T-helper 2 cell (primary cell): ENCODE data around the gene UAP1L1.
"Not testable (repeated sequence)": the region's sequence is repeated elsewhere in the genome, so short reads cannot be mapped to it uniquely, and the experiment has no call there.

Source experiments
- DNase-seq, 5 experiments: peaks; one replicate each; pipeline versions ENCODE4 v3.0.0 to v3.0.0-alpha.2; 2012 to 2022

UAP1L1 gene

DNA sequence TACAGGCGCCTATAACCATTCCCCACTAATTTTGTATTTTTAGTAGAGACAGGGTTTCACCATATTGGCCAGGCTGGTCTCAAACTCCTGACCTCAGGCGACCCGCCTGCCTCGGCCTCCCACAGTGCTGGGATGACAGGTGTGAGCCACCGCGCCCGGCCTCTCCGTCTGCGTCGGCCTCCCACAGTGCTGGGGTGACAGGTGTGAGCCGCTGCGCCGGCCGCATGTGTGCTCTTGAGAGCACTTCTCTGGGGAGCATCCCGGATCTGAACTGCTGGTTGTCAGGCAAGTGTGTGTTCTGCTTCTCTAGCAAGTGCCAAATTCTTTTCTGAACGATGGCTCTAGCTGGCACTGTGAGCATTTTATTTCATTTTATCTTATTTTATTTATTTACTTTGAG lies 19.8 kb upstream of the UAP1L1 start:
- no peak for DNase-seq

DNA sequence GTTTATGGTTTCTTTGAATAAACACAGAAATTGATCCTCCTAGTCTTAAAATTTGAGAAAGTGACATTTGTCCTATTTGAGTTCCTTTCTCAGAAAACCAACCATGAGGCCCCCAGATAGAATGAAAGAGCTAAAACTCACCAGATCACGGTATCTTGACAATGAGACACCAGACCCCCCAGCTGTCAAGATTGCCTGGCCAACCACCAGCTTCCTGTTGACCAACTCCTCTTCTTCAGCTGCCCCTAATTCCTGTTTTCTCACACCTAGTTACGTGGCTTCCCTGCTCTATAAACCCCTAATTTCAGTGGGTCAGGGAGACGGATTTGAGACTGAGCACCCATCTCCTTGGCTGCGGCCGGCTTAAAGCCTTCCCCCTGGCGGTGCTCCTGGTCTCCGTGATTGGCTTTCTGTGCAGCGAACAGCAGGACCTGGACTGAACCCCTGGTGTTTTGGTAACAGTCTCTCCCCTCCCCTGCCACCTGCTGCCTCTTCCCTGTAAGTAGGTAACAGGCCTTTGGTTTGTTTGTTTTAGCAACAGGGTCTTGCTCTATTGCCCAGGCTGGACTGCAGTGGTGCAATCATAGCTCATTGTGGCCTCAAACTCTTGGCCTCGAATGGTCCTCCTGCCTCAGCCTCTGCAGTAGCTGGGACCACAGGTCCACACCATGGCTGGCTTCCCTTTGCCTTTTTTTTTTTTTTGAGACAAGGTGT lies 18.6 kb upstream of the UAP1L1 start:
- DNase-seq, result no peak

DNA sequence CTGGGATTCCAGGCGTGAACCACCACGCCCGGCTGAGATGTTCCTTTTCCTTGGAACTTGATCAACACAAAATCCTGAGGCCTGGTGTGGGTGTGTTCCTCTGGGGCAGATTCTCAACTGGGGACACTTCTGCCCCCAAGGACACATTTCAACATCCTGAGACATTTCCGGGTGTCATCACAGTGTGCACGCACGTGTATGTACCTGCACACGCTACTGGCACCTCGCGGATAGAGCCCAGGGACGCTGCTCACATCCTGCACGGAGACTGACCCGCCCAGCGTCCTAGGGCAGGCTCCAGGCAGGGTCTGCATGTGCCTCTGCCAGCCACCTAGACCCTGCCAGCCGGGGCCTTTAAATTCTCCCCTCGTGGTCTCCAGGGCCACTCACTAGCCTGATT lies 14.9 kb upstream of the UAP1L1 start:
- no peak for DNase-seq

DNA sequence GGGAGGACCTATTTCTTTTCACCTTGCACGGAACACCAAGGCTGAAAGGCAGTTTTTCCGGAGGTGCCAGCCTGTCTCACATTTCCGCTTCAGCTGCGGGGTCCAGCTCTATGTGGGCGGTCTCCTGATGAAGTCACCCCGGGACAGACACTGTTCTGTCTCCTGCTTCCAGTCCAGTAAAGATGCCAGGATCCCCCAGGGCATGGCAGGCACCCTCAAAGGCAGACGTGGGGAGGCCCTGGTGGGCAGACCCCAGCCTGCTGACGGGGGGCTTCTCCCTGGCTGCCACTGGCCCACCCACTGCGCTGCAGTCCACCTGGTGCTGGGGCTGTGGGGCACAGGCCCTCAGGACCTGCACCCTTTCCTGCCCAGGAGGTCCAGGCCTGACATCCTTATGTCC lies 14.5 kb upstream of the UAP1L1 start:
- not testable (repeated sequence) for DNase-seq

DNA sequence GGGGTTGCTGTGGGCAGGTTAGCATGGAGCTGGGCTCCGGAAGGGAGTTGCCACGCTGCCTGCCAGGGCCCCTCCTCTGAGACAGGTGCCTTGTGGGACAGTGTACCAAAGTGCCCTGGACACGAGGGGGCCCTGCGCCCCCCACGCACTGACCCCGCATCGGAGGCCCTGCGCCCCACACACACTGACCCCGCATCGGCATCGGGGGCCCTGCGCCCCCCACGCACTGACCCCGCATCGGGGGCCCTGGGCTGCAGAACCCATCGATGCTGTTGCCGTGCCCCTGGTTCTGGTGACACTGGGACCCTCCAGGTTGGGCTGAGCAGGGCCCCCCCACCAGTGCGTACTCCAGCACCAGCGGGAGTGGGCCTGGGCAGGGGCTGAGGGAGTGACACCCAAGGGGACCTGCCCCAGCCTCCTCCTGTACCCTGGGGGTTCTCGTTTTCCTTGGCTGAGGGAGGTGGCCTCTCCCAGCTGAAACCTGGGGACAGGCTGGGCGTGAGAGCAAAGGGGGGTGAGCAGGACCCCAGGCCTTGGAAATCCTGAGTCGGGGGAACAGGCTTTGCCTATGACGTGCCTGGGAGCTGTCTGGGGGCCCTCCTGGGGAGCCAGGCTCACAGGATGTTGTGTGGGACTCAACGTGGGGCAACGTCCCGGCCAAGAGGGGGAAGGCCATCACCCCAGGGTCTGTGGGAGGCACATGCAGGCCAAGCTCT lies 13.8 kb upstream of the UAP1L1 start:
- DNase-seq, result no peak

DNA sequence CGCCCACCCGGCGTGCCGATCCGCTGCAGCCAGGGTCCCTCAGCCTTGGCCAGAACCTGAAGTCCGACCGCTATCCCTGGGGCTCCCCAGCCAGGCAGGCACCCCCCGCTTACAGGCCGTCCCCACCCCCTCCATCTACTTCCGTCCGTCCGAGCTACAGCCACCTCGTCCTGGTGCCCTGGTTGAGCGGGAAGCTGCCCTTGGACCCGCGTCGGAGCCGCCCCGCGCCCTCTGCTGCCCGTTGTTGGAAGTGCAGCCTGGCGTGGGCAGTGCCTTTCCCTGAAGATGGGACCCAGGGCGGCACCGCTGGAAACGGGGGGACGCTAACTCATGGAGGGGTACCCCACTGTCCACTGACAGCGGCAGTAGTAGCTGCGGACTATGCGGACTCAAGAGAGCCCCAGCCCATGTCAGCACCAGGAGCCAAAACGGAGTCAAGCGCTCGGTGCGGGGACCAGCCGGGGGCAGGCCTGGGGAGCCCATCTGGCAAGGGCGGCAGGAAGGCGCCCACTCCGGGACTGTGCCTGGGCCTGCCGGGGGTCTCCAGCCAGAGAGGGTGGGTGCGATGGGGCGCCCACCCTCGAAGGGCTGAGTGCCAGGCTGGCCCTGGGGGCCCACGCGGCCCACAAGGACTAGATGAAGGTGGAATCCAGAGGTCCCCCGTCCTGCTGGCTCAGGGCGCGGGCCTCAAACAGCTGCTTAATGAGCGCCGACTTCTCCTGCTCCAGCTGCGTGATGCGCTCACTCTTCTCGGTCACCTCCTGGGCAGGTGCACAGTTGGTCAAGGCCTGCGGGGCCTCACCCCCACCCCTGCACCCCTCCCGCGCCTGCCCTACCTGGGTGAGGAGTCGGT lies 13.1 kb upstream of the UAP1L1 start:
- peak; percentile 24 to 61 (median 42) for DNase-seq

DNA sequence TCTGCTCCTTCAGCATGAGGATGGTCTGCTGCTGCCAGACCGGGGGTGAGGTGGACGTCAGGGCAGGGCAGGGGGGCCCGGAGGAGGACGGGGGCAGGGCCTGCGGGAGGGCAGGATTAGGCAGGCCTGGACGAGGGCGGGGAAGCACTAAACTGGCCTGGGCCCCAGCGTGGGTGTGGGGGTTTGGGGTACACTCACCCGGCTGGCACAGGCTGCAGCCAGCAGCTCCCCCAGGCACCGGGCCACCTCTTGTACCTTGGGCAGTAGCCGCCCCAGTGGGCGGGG lies 12.5 kb upstream of the UAP1L1 start:
- no peak for DNase-seq

DNA sequence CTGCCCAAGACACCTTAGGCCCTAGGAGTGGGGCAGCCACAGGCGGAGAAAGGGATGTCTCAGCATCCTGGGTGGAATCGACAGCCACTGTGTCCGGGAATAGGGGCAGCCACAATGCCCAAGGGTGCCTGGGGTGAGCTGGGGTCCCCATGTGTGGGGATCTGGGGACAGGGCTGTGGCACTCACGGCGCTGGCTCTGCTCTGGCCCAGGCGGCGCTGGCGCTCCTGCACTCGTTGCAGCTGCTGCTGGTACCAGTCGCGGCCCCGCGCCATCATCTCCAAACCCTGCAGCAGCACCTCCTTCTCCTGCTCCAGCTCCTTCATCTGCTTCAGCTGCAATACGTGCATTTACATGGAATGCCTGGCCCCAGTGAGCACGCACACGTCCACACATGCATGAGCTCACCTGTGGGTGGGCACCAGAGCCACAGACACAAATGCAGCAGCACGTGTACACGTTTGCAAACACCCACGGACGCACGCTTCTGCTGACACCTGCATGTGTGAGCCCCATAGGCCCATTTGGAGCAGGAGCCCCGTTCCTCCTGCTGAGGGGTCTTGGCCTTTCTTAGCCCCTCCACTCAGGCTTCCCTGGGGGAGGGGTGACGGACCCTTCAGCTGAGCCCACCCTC lies 11.9 kb upstream of the UAP1L1 start:
- no peak for DNase-seq

DNA sequence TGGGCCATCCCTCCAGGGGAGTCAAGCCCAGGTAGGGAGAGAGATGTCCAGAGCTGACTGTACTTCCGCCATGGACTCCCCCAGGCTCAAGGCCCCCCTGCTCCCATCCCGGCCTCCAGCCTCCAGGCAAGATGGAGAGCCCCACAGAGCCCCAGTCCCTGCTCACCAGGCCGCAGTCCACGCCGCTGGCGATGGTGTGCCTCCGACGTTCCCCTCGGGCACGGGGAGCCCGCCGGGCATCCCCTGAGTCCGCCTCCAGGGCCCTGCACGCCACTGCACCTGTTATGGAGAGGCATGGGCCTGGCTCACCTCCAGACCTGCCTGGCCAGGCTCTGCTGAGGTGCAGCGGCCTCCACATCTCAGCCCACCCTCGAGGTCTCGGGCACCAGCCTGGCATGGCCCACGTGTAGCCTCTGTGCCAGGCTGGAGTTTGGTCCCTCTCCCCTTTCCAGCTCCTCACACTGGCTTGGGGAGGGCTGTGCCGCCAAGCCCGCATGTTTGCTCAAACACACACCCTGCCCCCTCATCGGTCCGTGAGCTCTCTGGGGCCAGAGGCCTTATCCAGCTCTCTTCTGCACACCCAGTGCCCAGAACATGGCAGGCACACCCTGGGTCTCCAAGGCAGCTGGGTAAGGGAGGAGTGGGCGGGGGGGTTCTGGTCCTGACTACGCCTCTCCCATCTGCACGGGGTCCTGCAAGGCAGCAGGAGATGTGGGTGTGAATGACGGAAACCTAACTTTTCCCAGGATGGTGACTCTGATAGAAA lies 11.0 kb upstream of the UAP1L1 start:
- DNase-seq, result no peak

DNA sequence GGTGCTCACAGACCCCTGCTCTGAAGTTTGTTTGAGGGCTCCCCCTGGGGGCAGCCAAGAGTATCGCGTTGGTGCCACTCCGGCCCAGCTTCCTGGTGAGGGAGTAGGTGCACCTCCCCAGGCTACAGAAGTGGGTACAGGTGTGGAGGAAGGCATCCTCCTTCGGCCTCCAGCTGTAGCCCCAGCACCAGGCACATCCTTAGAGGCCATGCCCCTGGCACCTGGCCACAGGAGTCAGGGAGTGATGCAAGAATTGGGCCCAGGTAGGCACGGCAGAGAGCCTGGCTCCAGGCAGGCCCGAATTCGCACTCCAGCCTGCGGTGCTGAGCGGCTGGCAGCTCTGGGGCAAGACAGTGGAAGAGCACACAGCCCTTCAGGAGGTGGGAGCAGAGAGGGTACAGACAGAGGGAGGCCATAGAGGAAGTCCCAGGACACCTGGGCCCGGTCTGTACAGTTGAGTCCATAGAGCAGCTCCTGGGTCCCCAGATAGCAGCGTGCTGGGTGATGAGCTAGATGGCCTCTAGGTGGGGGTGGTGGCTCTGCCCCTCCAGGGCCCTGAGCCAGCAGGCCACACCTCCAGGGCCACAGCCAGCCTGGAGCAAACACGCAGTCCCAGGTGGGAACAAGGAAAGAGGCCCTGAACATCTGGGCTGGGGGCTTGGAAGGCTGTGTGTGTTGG lies 9.3 kb upstream of the UAP1L1 start:
- peak; percentile 68 to 90 (median 80) for DNase-seq

DNA sequence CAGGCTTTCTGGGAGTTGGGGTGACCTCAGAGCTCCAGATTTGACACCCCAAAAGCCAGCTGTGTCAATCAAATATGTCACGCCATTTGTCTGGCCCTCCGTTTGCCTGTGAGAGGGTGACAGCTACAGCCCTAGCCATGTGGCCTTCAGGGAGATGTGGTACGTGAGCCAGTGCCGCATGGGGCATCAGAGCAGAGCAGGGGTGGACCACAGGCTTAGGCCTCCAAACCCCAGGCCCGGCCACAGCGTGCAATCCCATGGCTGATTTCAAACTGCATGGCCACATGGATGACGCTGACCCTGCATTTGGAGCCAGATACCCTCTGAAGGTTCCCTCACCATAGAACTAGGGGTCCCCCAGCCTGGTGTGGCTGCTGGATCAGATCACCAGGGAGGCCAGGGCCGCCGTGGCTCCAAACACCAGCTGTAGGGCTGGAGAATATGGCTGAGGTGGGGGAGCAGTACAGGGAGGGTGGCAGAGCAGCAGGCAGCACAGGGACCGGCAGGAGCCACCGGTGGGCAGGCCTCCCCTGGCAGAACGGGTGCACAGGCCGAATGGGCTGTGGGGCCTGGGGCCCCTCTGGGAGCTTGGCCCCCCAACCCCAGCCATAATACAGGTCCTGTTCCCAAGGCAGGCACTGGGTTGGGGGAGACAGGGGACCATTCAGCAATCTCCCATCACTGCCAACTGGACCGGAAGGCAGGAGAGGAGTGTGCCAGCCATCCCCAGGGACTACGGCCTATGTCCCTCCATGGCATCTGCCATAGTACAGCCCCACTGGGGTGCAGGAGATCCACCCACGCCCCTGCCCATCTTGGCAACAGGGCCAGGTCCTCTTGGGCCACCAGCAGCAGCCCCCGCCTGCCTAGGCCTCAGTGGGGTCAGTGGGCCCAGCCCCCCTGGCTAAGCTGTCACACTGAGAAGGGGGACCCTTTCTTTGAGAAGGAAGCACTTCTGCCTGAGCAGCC lies 8.5 kb upstream of the UAP1L1 start:
- DNase-seq, result no peak

DNA sequence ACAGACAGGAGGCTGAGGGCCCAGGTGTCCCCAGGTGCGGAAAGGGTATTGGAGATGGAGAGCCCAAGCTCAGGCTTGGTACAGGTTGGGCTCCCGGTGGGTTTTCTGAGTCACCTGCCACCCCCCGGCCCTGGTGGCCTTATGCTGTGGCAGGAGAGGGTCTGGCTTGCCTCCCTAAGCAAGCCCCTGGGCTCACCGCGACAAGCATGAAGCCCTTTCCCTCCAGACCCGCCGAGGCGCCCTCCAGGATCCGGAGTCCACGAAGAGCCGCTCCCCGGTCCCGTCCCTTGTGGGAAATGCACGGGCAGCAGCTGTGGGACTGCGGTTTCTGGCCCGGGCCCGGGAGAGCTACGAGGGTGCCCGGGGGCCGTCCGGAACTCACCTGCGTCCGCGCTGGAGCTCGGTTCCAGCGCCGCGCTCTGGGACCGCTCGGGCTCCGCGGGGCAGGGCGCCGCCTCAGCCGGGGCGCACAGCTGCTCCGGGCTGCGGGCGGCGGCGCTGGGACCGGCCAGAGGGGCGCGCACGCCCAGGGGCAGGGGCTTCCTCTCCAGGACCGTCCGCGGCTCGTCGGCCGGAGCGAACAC lies 7.7 kb upstream of the UAP1L1 start:
- no peak for DNase-seq

DNA sequence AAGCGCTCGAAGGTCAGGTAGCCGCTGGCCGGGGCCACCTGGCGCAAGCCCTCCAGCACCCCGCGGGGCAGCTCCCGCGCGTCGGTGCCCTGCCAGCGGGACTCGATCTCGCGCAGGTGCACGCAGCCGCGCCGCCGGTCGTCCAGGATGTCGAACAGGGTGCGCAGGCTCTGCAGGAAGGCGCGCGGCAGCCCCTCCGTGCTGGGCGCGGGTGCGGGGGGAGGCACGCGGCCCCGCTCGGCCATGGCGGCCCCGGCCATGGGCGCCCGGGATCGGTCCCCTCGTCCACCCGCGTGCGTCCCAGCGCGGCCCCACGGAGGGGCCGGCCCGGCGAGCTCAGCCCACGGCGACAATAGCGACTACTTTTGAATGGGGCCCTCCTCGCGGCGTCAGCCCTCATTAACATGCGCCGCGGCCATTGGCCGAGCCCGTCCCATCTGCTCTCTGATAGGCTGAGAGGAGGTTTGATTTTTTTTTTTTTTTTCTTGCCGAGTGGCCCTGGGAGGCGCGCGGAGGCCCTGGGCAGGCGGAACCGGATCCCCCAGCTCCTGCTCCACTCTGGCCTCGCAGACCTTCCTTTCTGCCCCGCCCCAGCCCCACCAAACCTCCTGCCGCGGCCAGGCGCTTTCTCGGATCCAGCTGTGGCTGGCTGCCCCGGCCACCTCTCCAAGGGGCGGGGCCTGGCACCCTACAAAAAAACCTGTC lies 7.0 kb upstream of the UAP1L1 start, which contains the start of gene SAPCD2:
SAPCD2 (minus strand) TSS at position 357 of the 705 bp plus-strand sequence; CDS start at position 260, 97 bp downstream.
- DNase-seq, result peak; percentile 71 to 93 (median 81)

DNA sequence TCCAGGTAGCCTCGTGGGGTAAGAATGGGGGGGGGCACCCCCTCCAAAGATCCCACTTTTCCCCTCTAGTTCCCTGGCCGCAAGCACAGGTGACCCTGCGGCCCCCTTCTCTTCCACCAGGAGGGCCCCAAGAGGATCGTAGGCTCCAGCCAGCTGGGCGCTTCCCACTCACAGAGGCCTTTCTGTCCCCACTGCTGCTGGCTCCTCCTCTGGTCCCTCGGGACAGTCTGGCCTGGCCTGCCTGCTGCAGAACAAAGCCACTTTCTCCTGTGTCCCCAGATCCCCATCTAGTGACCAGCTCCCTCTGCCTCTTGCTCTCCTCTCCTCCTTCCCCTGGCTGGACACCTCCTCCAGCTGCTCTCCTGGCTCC lies 6.4 kb upstream of the UAP1L1 start:
- no peak for DNase-seq

DNA sequence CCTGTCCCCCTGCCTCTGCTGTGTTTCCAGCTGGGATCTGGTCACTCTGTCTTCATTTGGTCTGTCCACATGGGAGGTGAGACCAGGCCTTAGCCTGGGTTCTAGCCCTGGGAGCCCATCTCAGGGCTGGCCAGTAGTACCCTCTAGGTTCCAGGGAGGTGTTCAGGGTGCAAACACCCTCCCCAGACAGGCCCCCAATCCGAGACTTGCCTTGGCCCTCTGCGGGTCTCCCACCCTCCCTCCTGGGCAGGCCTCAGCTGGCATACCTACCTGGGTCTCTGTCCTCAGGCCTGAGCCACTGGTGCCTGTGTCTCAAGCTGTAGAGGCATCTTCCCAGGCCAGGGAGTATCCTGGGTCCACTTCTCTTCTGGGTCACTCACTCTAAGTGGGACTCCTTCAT lies 6.0 kb upstream of the UAP1L1 start:
- no peak for DNase-seq

DNA sequence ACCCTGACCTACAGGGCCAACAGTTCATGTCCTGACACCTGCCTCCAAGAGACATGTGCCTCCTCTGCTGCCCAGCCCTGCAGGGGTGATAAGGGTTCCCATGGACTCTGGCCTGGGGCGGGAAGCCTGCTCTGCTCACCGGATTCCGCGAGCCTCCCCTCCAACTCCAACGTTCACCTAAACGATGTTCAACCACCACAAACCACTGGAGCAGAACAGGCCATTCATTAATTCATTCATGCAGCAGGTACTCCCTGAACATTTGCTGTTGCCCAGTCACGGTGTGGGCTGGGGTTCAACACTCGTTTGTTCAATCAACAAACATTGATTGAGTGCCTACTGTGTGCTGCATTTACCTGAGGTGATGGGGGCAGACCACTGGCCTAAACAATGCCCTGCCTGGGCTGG lies 3.3 kb upstream of the UAP1L1 start:
- no peak for DNase-seq

DNA sequence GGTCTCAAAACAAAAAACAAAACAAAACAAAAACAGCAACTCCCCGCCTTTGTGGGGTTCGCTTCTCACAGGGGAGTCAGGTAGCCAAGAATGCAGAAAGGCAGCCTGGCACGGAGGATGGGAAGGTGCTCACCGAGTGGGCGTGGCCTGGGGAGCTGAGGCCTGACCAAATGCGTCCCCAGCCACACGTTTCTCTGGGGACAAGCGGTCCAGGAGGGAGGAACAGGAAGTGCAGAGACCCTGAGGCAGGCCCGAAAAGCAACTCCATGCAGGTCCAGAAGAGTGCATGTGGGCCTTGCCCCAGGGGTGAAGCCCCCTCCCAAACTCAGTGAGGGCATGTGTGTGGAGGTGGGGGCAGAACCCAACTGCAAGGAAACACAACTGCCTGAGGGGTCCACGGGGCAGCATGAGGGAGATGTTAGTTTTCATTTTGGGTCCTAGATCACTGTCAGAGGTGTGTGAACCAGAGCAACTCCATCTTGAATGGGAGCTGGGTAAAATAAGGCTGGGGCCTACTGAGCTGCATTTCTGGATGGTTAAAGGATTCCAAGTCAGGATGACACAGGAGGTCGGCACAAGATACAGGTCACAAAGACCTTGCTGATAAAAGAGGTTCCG lies 2.6 kb upstream of the UAP1L1 start:
- no peak for DNase-seq

DNA sequence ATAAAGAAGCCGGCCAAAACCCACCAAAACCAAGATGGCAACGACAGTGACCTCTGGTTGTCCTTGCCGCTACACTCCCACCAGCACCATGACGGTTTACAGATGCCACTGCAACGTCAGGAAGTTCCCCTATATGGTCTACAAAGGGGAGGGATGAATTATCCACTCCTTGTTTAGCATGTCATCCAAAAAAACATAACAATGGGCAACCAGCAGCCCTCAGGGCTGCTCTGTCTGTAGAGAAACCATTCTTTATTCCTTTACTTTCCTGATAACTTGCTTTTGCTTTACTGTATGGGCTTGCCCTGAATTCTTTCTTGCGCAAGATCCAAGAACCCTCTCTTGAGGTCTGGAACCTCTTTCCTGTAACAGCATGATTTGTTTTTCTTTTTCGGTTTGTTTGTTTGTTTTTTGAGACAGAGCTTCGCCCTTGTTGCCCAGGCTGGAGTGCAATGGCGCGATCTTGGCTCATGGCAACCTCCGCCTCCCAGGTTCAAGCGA lies 2.0 kb upstream of the UAP1L1 start:
- no peak for DNase-seq

DNA sequence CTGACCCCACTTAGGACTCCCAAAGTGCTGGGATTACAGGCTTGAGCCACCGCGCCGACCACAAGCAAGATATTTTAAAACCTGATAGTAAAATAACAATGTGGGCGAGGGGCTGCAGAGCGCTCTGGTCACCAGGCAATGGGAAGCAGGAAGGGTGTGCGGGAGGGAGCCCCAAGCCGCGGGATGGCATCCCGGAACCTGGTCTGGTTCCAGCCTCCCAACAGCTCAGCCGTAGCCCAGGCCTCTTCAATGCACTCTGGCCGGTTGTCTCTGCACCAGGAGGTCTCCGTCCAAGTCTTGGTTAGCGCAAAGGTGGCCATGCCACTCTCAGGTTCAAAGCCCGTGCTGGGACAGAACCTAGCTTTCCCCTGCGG lies 694 bp upstream of the UAP1L1 start:
- DNase-seq, result no peak
